Activated CD4-positive, alpha-beta T cell treated with anti-CD3 and anti-CD28 coated beads, Interleukin-2, amount 10 ng/mL, durations not matched to agents 24 days and 14 days (primary cell): ENCODE results near the gene PAM. TPM values are rescaled to one million over a fixed set of nuclear protein-coding genes. Genes with fewer than 3 reads are reported as not detected.

Experiments
- DNase-seq: peaks from one replicate; pipeline ENCODE4 v3.0.0; 2022
- H3K27ac Mint-ChIP-seq: one replicate; pipeline ENCODE4 v1.8.0; 2022; ENCODE audit warnings: mild to moderate bottlenecking, mixed read lengths
- H3K27me3 Mint-ChIP-seq: one replicate; pipeline ENCODE4 v1.8.0; 2022; ENCODE audit warnings: mixed read lengths
- H3K36me3 Mint-ChIP-seq: one replicate; pipeline ENCODE4 v1.8.0; 2022; ENCODE audit warnings: low read depth, mild to moderate bottlenecking, mixed read lengths
- H3K4me1 Mint-ChIP-seq: one replicate; pipeline ENCODE4 v1.8.0; 2021; ENCODE audit warnings: mixed read lengths
- H3K4me3 Mint-ChIP-seq: one replicate; pipeline ENCODE4 v1.8.0; 2022; ENCODE audit warnings: mild to moderate bottlenecking, moderate library complexity, mixed read lengths
- H3K9me3 Mint-ChIP-seq: one replicate; pipeline ENCODE4 v1.8.0; 2021; ENCODE audit warnings: mixed read lengths
- intact Hi-C: fragments of 100-400 bp; cut with micrococcal nuclease; formaldehyde crosslinking; loops from one replicate; pipeline ENCODE4 v1.15.1; 2023
- total RNA-seq: library from RNA; stranded (reverse); gene quantifications from 2 replicates; pipeline ENCODE4 v1.2.3, GENCODE V29; 2022

PAM gene
- total RNA-seq: 72.2 and 73.3 TPM in 2 replicates

GRCh38 chr5:102754767-102755431, at the start of gene PAM:
Gene PAM, plus strand, starts transcription at chr5:102755305. Its CDS starts 110,891 bp downstream, at chr5:102866196.
- Mint-ChIP-seq H3K27ac (peak within 1 kb of the TSS; percentile 97), H3K4me1 (peaks cover 37% of the 10 kb centered on the region), H3K4me3 (peak within 1 kb of the TSS; percentile 95), H3K36me3 (peaks cover 9% of the 10 kb centered on the region), H3K9me3 (peaks cover 4% of the 10 kb centered on the region), H3K27me3 (peaks cover 2% of the 10 kb centered on the region)
- intact Hi-C loops: loop anchor here (1.0 to 5.0 kb wide), 2 partner anchors 7 to 1853 kb away; partner anchors contain the start of gene ST8SIA4
- peak; percentile 94 for DNase-seq

- H3K27me3 Mint-ChIP-seq: peaks cover 4% of the 10 kb centered on the region
- DNase-seq: no peak
- H3K9me3 Mint-ChIP-seq: peaks cover 4% of the 10 kb centered on the region
- no peaks in the 10 kb centered on the region for H3K36me3 Mint-ChIP-seq
- intact Hi-C loops: no loop called here
- no peak overlapping the region for H3K27ac Mint-ChIP-seq
- no peak overlapping the region for H3K4me3 Mint-ChIP-seq
- H3K4me1 Mint-ChIP-seq: peaks cover 2% of the 10 kb centered on the region
These were observed 43.4 kb upstream of the PAM start for GRCh38 chr5:102711525-102712385.

DNA sequence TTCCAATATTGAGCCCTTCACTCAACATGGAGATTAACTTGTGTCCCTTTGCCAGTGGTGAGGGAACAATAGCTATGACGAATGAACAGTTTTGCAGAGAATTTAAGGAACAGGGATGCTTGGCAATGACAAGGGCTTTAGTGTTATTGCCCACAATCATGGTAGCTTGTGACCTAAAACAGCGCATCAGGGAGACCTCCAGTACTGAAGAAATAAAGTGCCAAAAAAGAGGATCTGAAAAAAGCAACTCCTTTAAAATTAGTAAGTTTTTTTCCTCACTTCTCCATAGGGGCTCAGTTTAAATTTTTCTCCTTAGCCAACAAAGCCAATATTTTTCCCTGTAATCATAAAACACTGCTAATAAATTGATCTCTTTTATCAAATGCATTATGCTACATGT, 41.8 kb upstream of the PAM start:
- H3K27me3 Mint-ChIP-seq: peaks cover 4% of the 10 kb centered on the region
- intact Hi-C loops: no loop called here

GRCh38 chr5:102713682-102714231, 41.3 kb upstream of the PAM start:
- Mint-ChIP-seq H3K27me3 (peaks cover 5% of the 10 kb centered on the region), H3K4me3 (no peak overlapping the region), H3K36me3 (no peaks in the 10 kb centered on the region), H3K4me1 (peaks cover 2% of the 10 kb centered on the region), H3K9me3 (peaks cover 4% of the 10 kb centered on the region), H3K27ac (no peak overlapping the region)
- DNase-seq: no peak
- intact Hi-C loops: no loop called here

More for the DNA sequence above, 41.8 kb upstream of the PAM start:
- Mint-ChIP-seq H3K9me3 (peaks cover 4% of the 10 kb centered on the region), H3K36me3 (no peaks in the 10 kb centered on the region), H3K4me1 (peaks cover 2% of the 10 kb centered on the region), H3K27ac (no peak overlapping the region), H3K4me3 (no peak overlapping the region)
- no peak for DNase-seq

- DNase-seq: no peak
- Mint-ChIP-seq H3K27me3 (peaks cover 12% of the 10 kb centered on the region), H3K27ac (no peak overlapping the region), H3K4me1 (peaks cover 2% of the 10 kb centered on the region), H3K36me3 (no peaks in the 10 kb centered on the region), H3K4me3 (no peak overlapping the region), H3K9me3 (peaks cover 3% of the 10 kb centered on the region)
- intact Hi-C loops: no loop called here
These were observed 39.9 kb upstream of the PAM start for GRCh38 chr5:102715082-102715807.

DNA sequence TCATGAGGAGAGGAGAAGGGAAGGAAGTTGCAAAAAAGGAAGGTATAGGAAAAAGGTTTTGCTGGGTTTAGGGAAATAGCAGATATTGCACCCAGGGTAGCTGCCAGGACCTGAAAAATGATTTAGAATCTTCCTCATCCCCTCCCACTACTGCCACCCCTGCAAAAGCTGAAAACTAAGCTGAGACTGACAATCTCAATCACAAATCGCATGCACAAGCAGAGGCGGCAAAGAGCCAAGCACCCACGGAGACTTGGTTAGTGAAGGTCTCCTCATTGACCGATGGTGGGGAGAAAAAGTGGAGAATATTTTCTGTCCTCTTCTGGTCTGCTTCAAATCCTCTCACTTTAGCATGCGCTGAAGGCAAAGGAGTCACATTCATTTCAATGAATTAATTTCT, 39.1 kb upstream of the PAM start:
- intact Hi-C loops: no loop called here
- Mint-ChIP-seq H3K4me3 (no peak overlapping the region), H3K27me3 (peaks cover 11% of the 10 kb centered on the region), H3K9me3 (no peaks in the 10 kb centered on the region), H3K4me1 (peaks cover 2% of the 10 kb centered on the region), H3K36me3 (no peaks in the 10 kb centered on the region), H3K27ac (no peak overlapping the region)
- no peak for DNase-seq

DNA sequence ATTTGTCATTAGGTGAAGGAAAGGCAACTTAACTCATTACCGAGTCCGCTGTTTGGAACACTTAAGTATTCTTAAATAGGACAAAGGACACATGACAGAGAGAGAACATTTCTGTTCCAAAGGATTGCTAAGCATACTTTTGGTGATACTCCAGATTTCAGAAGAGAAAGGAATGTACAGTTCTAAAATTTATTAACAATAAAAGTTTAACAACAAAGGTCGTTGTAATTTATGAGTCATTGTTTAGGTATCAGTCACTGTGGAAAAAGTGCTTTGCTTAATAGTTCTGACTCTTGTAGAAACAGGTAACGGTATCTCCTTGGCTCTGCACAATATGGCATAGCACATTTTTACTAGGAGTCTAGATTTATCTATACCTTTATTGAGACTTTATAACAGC, 36.3 kb upstream of the PAM start:
- Mint-ChIP-seq H3K9me3 (peaks cover 16% of the 10 kb centered on the region), H3K36me3 (no peaks in the 10 kb centered on the region), H3K4me3 (no peak overlapping the region), H3K27me3 (peaks cover 31% of the 10 kb centered on the region), H3K4me1 (peaks cover 2% of the 10 kb centered on the region), H3K27ac (no peak overlapping the region)
- intact Hi-C loops: no loop called here
- no peak for DNase-seq

DNA sequence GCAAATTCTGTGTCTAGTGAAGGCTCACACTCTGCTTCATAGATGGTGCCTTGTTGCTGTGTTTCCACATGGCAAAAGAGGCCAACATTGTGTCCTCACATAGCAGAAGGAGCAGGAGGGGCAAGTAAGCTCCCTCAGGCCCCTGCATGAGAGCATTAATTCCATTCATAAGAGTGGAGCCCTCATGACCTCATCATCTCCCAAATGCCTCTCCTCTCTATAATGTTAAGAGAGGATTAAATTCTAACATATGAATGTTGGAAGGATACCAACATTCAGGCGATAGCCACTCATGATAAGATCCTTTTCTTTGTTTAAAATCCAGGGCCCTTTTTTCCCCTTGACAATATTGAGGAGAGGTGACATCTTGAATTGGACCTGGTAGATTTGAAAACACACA, 35.2 kb upstream of the PAM start:
- Mint-ChIP-seq H3K9me3 (peaks cover 16% of the 10 kb centered on the region), H3K27me3 (peaks cover 31% of the 10 kb centered on the region), H3K27ac (no peak overlapping the region), H3K4me1 (peaks cover 2% of the 10 kb centered on the region), H3K36me3 (no peaks in the 10 kb centered on the region), H3K4me3 (no peak overlapping the region)
- no peak for DNase-seq
- intact Hi-C loops: no loop called here

DNA sequence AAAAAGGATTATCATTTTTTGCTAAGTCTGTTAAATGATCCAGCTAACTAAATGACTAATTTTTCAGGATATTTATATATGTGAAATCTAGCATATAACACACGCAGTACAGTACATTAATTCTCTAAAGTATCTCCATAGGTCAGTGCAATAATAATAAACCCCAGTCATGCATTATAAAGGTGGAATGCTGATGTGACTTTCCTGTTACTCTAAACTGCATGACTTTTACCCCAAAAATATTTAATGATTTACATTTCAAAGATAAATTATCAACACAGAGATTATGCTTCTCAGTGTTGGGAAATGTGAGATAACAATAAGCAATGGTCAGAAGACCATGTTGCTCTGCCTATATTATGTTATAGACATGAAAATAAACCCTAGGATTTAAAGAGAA, 34.1 kb upstream of the PAM start:
- Mint-ChIP-seq H3K27me3 (peaks cover 34% of the 10 kb centered on the region), H3K9me3 (peaks cover 16% of the 10 kb centered on the region), H3K4me3 (no peak overlapping the region), H3K4me1 (no peaks in the 10 kb centered on the region), H3K27ac (no peak overlapping the region), H3K36me3 (no peaks in the 10 kb centered on the region)
- intact Hi-C loops: no loop called here
- no peak for DNase-seq

DNA sequence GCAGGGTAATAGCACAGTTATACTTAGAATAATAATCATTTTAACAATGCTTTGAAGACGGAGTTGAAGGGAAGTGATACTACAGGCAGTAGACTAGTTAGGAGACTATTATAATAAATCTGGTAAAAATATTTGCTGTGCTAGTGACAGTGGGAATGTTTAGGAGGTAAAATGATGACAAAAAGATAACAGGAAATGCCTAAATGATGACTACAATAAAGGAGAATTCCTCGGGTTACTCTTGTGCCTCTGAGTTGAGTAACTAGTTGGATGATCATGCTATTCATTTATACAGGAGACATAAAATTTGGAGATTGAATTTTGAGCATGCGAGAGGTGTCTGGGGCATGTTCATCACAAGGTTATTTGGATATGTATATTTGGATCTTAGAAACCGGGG, 32.2 kb upstream of the PAM start:
- H3K27ac Mint-ChIP-seq: no peak overlapping the region
- peaks cover 16% of the 10 kb centered on the region for H3K9me3 Mint-ChIP-seq
- H3K4me1 Mint-ChIP-seq: no peaks in the 10 kb centered on the region
- H3K36me3 Mint-ChIP-seq: no peaks in the 10 kb centered on the region
- H3K4me3 Mint-ChIP-seq: no peak overlapping the region
- H3K27me3 Mint-ChIP-seq: peaks cover 43% of the 10 kb centered on the region
- no peak for DNase-seq
- intact Hi-C loops: no loop called here

DNA sequence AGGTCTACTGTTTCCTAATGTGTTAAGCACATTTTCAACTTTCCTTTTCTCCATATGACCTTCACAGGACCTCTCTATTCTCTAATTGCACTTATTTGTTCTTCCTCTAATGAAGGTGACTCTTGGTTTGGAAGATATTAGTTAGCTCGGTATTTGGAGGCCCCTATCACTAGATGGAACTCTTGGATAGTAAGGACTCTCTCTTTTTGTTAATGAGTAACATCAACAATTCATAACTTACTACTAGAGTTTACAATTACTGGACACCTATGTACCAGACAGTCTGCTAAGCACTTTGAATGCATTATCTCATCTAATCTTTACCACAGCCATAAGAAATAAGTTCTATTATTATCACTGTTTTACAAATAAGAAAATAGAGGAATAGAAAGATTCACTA, 23.4 kb upstream of the PAM start:
- no peaks in the 10 kb centered on the region for H3K36me3 Mint-ChIP-seq
- intact Hi-C loops: no loop called here

GRCh38 chr5:102733534-102733933, 21.6 kb upstream of the PAM start:
- Mint-ChIP-seq H3K27me3 (peaks cover 37% of the 10 kb centered on the region), H3K4me1 (no peaks in the 10 kb centered on the region), H3K4me3 (no peak overlapping the region), H3K36me3 (no peaks in the 10 kb centered on the region), H3K27ac (no peak overlapping the region), H3K9me3 (no peaks in the 10 kb centered on the region)
- no peak for DNase-seq
- intact Hi-C loops: no loop called here

More for the DNA sequence above, 23.4 kb upstream of the PAM start:
- no peak overlapping the region for H3K27ac Mint-ChIP-seq
- H3K4me1 Mint-ChIP-seq: no peaks in the 10 kb centered on the region
- no peak for DNase-seq
- peaks cover 42% of the 10 kb centered on the region for H3K27me3 Mint-ChIP-seq
- H3K4me3 Mint-ChIP-seq: no peak overlapping the region
- no peaks in the 10 kb centered on the region for H3K9me3 Mint-ChIP-seq

DNA sequence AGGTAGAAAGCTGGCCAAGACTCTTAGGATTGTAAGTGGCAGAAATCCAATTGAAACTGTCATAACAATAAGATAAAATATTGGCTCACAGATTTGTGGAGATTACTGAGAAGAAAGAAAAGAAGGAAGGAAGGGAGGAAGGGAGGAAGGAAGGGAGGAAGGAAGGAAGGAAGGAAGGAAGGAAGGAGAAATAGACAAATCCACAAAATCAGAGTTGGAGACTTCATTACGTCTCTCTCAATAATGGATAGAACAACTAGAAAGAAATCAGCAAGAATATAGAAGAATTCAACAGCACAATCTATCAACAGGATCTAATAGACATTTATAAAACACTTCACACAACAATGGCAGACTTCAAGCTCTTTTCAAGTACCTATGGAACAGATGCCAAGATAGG, 17.9 kb upstream of the PAM start:
- peaks cover 26% of the 10 kb centered on the region for H3K27me3 Mint-ChIP-seq
- H3K4me3 Mint-ChIP-seq: no peak overlapping the region
- no peaks in the 10 kb centered on the region for H3K36me3 Mint-ChIP-seq
- H3K9me3 Mint-ChIP-seq: no peaks in the 10 kb centered on the region
- DNase-seq: no peak
- H3K27ac Mint-ChIP-seq: no peak overlapping the region
- intact Hi-C loops: no loop called here
- H3K4me1 Mint-ChIP-seq: no peaks in the 10 kb centered on the region
